Measurements from ENCODE around the gene PARD3B.

Gene PARD3B

GRCh38 chr2:205158404-205158803 lies 613.1 kb downstream of the PARD3B start:
- ChIA-PET POLR2A (no interaction called here), CTCF (no interaction called here)
- TF ChIP-seq SP1 (IDR thresholded peaks at IDR 0.05) = no peak
- TF ChIP-seq FOXA1 (IDR thresholded peaks at IDR 0.05) = no peak
- no peak for TF ChIP-seq BHLHE40 (IDR thresholded peaks at IDR 0.05; ENCODE audit: borderline replicate concordance)
- TF ChIP-seq SUZ12 (IDR thresholded peaks at IDR 0.05) = no peak
- TF ChIP-seq NFRKB (IDR thresholded peaks at IDR 0.05) = no peak
- TF ChIP-seq L3MBTL2 (conservative IDR thresholded peaks at IDR 0.05) = no peak
- no peak for TF ChIP-seq ELF4 (IDR thresholded peaks at IDR 0.05)
- TF ChIP-seq PKNOX1 (IDR thresholded peaks at IDR 0.05) = no peak
- no peak for TF ChIP-seq HDGF (IDR thresholded peaks at IDR 0.05; ENCODE audit: borderline replicate concordance)
- TF ChIP-seq LEF1 (IDR thresholded peaks at IDR 0.05; ENCODE audit: borderline replicate concordance) = no peak
- TF ChIP-seq CTBP1 (IDR thresholded peaks at IDR 0.05; ENCODE audit: borderline replicate concordance) = no peak
- TF ChIP-seq FOXK2 (IDR thresholded peaks at IDR 0.05) = no peak
- TF ChIP-seq ZNF384 (IDR thresholded peaks at IDR 0.05) = no peak
- TF ChIP-seq FOXM1 (IDR thresholded peaks at IDR 0.05; ENCODE audit: borderline replicate concordance) = no peak
- TF ChIP-seq ARNT (IDR thresholded peaks at IDR 0.05) = no peak
- TF ChIP-seq TARDBP (IDR thresholded peaks at IDR 0.05) = no peak
- no peak for DNase-seq (ENCODE audit: extremely low spot score)

GRCh38 chr2:205161156-205161839 lies 616.0 kb downstream of the PARD3B start:
- no peak for TF ChIP-seq SUZ12 (IDR thresholded peaks at IDR 0.05)
- TF ChIP-seq FOXM1 (IDR thresholded peaks at IDR 0.05; ENCODE audit: borderline replicate concordance) = no peak
- no peak for TF ChIP-seq SP1 (IDR thresholded peaks at IDR 0.05)
- no peak for TF ChIP-seq TARDBP (IDR thresholded peaks at IDR 0.05)
- TF ChIP-seq CTBP1 (IDR thresholded peaks at IDR 0.05; ENCODE audit: borderline replicate concordance) = no peak
- TF ChIP-seq ELF4 (IDR thresholded peaks at IDR 0.05) = no peak
- no peak for TF ChIP-seq PKNOX1 (IDR thresholded peaks at IDR 0.05)
- no peak for TF ChIP-seq ARNT (IDR thresholded peaks at IDR 0.05)
- TF ChIP-seq HDGF (IDR thresholded peaks at IDR 0.05; ENCODE audit: borderline replicate concordance) = no peak
- TF ChIP-seq L3MBTL2 (conservative IDR thresholded peaks at IDR 0.05) = no peak
- no peak for TF ChIP-seq FOXA1 (IDR thresholded peaks at IDR 0.05)
- TF ChIP-seq BHLHE40 (IDR thresholded peaks at IDR 0.05; ENCODE audit: borderline replicate concordance) = no peak
- no peak for TF ChIP-seq ZNF384 (IDR thresholded peaks at IDR 0.05)
- TF ChIP-seq LEF1 (IDR thresholded peaks at IDR 0.05; ENCODE audit: borderline replicate concordance) = no peak
- no peak for TF ChIP-seq FOXK2 (IDR thresholded peaks at IDR 0.05)
- no peak for DNase-seq (ENCODE audit: extremely low spot score)
- ChIA-PET CTCF (no interaction called here), POLR2A (no interaction called here)

GRCh38 chr2:205166745-205167144 lies 621.5 kb downstream of the PARD3B start:
- ChIA-PET POLR2A (no interaction called here), CTCF (no interaction called here)
- TF ChIP-seq ARNT (IDR thresholded peaks at IDR 0.05) (no peak), SUZ12 (IDR thresholded peaks at IDR 0.05) (no peak), HDGF (IDR thresholded peaks at IDR 0.05; ENCODE audit: borderline replicate concordance) (no peak)
- no peak for DNase-seq (ENCODE audit: extremely low spot score)

GRCh38 chr2:205169012-205169411 lies 623.7 kb downstream of the PARD3B start:
- DNase-seq (ENCODE audit: extremely low spot score) = no peak
- no peak for TF ChIP-seq CTBP1 (IDR thresholded peaks at IDR 0.05; ENCODE audit: borderline replicate concordance)
- TF ChIP-seq ZNF384 (IDR thresholded peaks at IDR 0.05) = no peak
- no peak for TF ChIP-seq HDGF (IDR thresholded peaks at IDR 0.05; ENCODE audit: borderline replicate concordance)
- no peak for TF ChIP-seq NFRKB (IDR thresholded peaks at IDR 0.05)
- TF ChIP-seq ELF4 (IDR thresholded peaks at IDR 0.05) = no peak
- no peak for TF ChIP-seq TARDBP (IDR thresholded peaks at IDR 0.05)
- TF ChIP-seq LEF1 (IDR thresholded peaks at IDR 0.05; ENCODE audit: borderline replicate concordance) = no peak
- TF ChIP-seq BHLHE40 (IDR thresholded peaks at IDR 0.05; ENCODE audit: borderline replicate concordance) = no peak
- TF ChIP-seq FOXA1 (IDR thresholded peaks at IDR 0.05) = no peak
- TF ChIP-seq L3MBTL2 (conservative IDR thresholded peaks at IDR 0.05) = no peak
- ChIA-PET CTCF (no interaction called here), POLR2A (no interaction called here)

- TF ChIP-seq NFRKB (IDR thresholded peaks at IDR 0.05) (no peak), LEF1 (IDR thresholded peaks at IDR 0.05; ENCODE audit: borderline replicate concordance) (no peak), FOXA1 (IDR thresholded peaks at IDR 0.05) (no peak), L3MBTL2 (conservative IDR thresholded peaks at IDR 0.05) (no peak), ARNT (IDR thresholded peaks at IDR 0.05) (no peak), SP1 (IDR thresholded peaks at IDR 0.05) (no peak), CTBP1 (IDR thresholded peaks at IDR 0.05; ENCODE audit: borderline replicate concordance) (no peak), TARDBP (IDR thresholded peaks at IDR 0.05) (no peak), FOXM1 (IDR thresholded peaks at IDR 0.05; ENCODE audit: borderline replicate concordance) (no peak), ZNF384 (IDR thresholded peaks at IDR 0.05) (no peak)
- no peak for DNase-seq (ENCODE audit: extremely low spot score)
- CTCF ChIA-PET = no interaction called here
- POLR2A ChIA-PET = no interaction called here
Observed at GRCh38 chr2:205169464-205169863, 624.2 kb downstream of the PARD3B start.

GRCh38 chr2:205170399-205170798 lies 625.1 kb downstream of the PARD3B start:
- CTCF ChIA-PET = no interaction called here

More at GRCh38 chr2:205170399-205170798, 625.1 kb downstream of the PARD3B start:
- TF ChIP-seq TARDBP (IDR thresholded peaks at IDR 0.05) (no peak), CTBP1 (IDR thresholded peaks at IDR 0.05; ENCODE audit: borderline replicate concordance) (no peak), SP1 (IDR thresholded peaks at IDR 0.05) (no peak), FOXM1 (IDR thresholded peaks at IDR 0.05; ENCODE audit: borderline replicate concordance) (no peak), ELF4 (IDR thresholded peaks at IDR 0.05) (no peak), BHLHE40 (IDR thresholded peaks at IDR 0.05; ENCODE audit: borderline replicate concordance) (no peak), L3MBTL2 (conservative IDR thresholded peaks at IDR 0.05) (0 out of 2 replicates have a peak, but pooled peaks have one; percentile 13), FOXA1 (IDR thresholded peaks at IDR 0.05) (no peak)
- DNase-seq (ENCODE audit: extremely low spot score) = no peak
- POLR2A ChIA-PET = no interaction called here
